Panc1 (cell line): ENCODE measurements around the gene NKAIN4. TPM values are rescaled to one million over a fixed set of nuclear protein-coding genes. Genes with fewer than 3 reads are reported as not detected.

Source experiments
- ATAC-seq: fragments of 200-7000 bp; cut with Tn5 transposase; 2 replicates; pipeline ENCODE4 v1.9.1; 2020; ENCODE audit warnings: mild to moderate bottlenecking, moderate library complexity
- BruUV-seq: library from RNA; stranded (reverse); fragments of 400-500 nt; replicated peaks from 2 replicates; lab custom pipeline; 2021; lab: Mats Ljungman, UMichigan
- CTCF ChIA-PET: fragments of 300-600 bp; sonication (Branson Sonifier 250); formaldehyde crosslinking; loops from one replicate; lab custom pipeline; 2022; ENCODE audit warnings: antibody characterized with exemption; lab: Charles Lee
- POLR2A ChIA-PET: fragments of 300-600 bp; sonication (Branson Sonifier 250); formaldehyde crosslinking; loops from one replicate; lab custom pipeline; 2022; ENCODE audit warnings: antibody characterized with exemption; lab: Charles Lee
- DNase-seq: peaks from one replicate; pipeline ENCODE4 v3.0.0-alpha.2; 2010; ENCODE audit warnings: low read depth, low spot score
- H3K27ac ChIP-seq: 2 replicates; pipeline ENCODE4 v1.5.1; 2011; ENCODE audit warnings: mild to moderate bottlenecking, low read length, inconsistent platforms
- H3K27me3 ChIP-seq: fragments of 200-500 bp; sonication (Bioruptor generic); 2 replicates; pipeline ENCODE4 v1.6.0; 2014; ENCODE audit warnings: low read length, inconsistent platforms; ENCODE audit not compliant: control insufficient read depth, insufficient read depth
- H3K36me3 ChIP-seq: fragments of 200-500 bp; sonication (Bioruptor generic); 2 replicates; pipeline ENCODE4 v1.5.1; 2014; ENCODE audit warnings: inconsistent platforms, mild to moderate bottlenecking, low read length, moderate library complexity; ENCODE audit not compliant: control insufficient read depth, insufficient read depth
- H3K4me1 ChIP-seq: 2 replicates; pipeline ENCODE4 v1.5.1; 2011; ENCODE audit warnings: inconsistent platforms, mild to moderate bottlenecking, low read length, moderate library complexity; ENCODE audit not compliant: control insufficient read depth, insufficient read depth
- H3K4me3 ChIP-seq, 2 experiments: 2 replicates each; pipeline ENCODE4 v1.5.1; 2011 to 2012; ENCODE audit warnings: low read depth in 2 of 2, low read length in 2 of 2, mild to moderate bottlenecking in 2 of 2, inconsistent platforms in 1 of 2, moderate library complexity in 1 of 2
- H3K9me3 ChIP-seq: fragments of 200-500 bp; sonication (Bioruptor generic); 2 replicates; pipeline ENCODE4 v1.5.1; 2014; ENCODE audit warnings: low read depth, mild to moderate bottlenecking, inconsistent platforms, low read length, moderate library complexity; ENCODE audit not compliant: control insufficient read depth, insufficient read depth
- POLR2AphosphoS5 ChIP-seq: IDR thresholded peaks from 2 replicates; pipeline ENCODE4 v1.6.1; 2012; ENCODE audit warnings: mild to moderate bottlenecking, low read depth, low read length, moderate library complexity
- SIN3A ChIP-seq: IDR thresholded peaks from 2 replicates; pipeline ENCODE4 v1.6.1; 2012; ENCODE audit warnings: low read depth, mild to moderate bottlenecking, low read length, moderate library complexity, borderline replicate concordance; ENCODE audit not compliant: insufficient read depth
- TCF7L2 ChIP-seq: IDR thresholded peaks from 2 replicates; pipeline ENCODE4 v1.6.1; 2011; ENCODE audit warnings: mild to moderate bottlenecking, low read depth, low read length, inconsistent platforms
- in situ Hi-C: cut with HindIII; loops from 2 replicates; pipeline ENCODE4 v1.10.0; 2016; ENCODE audit warnings: low sequenced_read_pairs, low pct_unique_long_range_greater_than_20kb
- intact Hi-C: fragments of 100-400 bp; cut with micrococcal nuclease; formaldehyde crosslinking; loops from one replicate; pipeline ENCODE4 v1.10.0; 2022; ENCODE audit not compliant: unreplicated experiment
- total RNA-seq: library from RNA; stranded (reverse); gene quantifications from one replicate; pipeline ENCODE4 v1.2.1, GENCODE V29; 2021; ENCODE audit not compliant: unreplicated experiment
- TF ChIP-seq, protein P1 (sequence below): fragments of 450-650 bp; IDR thresholded peaks from 2 replicates; pipeline ENCODE4 v1.5.1; 2017; ENCODE audit warnings: mild to moderate bottlenecking
- TF ChIP-seq, protein P2 (sequence below), 2 experiments: IDR thresholded peaks; 2 replicates each; pipeline ENCODE4 v1.6.1; 2011 to 2012; ENCODE audit warnings: low read depth in 2 of 2, control low read depth in 1 of 2, low read length in 1 of 2, mild to moderate bottlenecking in 1 of 2, moderate library complexity in 1 of 2; ENCODE audit not compliant: insufficient read depth in 1 of 2

The NKAIN4 gene
- total RNA-seq, 1 experiment from 2014 or later, result 5.5 TPM

DNA sequence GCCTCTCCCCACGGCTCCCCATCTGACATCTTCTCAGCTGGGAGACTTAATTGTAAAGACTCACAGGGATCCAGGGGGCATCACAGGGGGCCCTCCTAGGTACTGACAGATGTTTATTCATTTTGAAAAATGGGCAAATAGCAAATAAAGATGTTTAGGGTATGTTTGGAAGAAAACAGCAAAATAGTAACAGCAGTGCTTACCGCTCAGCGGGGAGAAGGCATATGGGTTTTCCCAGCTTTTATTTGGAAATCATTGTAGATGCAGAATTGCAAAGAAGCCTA, 21.3 kb downstream of the NKAIN4 start:
- in situ Hi-C loops, result no loop called here

DNA sequence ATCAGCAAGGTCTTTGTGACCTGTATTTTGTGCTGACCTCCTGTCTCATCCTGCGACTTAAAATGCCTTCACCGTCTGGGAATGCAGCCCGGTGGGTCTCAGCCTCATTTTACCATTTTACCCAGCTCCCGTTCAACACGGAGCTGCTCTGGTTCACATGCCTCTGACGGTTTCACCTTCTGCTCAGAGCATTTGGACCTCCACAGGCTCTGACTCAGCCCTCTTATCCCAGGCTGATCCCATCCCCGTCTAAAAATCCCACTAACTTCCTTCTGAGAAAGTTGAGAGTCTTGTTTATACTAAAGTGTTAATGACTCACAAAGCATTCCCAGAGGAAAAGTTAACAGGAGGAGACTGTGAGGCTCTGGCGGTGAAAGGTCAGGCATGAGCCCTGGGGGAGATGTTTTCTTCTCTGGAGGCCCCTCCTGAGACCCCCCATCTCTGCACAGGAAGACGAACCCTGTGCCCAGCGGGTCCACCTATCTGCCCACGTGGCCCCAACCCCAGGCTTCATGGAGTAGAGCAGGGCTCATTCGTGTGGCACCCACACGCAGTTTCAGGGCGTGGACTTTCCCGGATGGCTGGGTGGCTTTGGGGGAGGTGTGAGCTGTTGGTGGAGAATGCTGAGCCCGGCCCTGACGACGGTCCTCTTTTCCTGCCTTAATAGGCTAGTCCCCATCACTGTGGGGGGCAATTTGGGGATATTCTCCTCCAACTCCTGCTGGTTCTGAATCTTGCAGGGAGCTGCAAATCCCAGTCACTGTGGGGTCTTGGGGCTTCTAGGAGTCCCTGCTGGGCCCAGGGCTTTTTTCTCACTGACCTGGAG, 21.8 kb downstream of the NKAIN4 start:
- no peaks in the 10 kb centered on the region for H3K36me3 ChIP-seq
- BruUV-seq, result no TSS peak
- peak overlapping the region; percentile 81 for H3K27ac ChIP-seq
- in situ Hi-C loops, result no loop called here
- ChIA-PET POLR2A (interaction anchor here (0.6 kb wide), 2 partner anchors 279 to 299 kb away, joined by 4 to 6 read pairs; no protein-coding TSS in a partner anchor), CTCF (interaction anchor here (0.6 to 3.6 kb wide), 3 partner anchors 8 to 34 kb away, joined by 4 to 52 read pairs (median 5); no protein-coding TSS in a partner anchor)
- TF ChIP-seq, protein P1, sequence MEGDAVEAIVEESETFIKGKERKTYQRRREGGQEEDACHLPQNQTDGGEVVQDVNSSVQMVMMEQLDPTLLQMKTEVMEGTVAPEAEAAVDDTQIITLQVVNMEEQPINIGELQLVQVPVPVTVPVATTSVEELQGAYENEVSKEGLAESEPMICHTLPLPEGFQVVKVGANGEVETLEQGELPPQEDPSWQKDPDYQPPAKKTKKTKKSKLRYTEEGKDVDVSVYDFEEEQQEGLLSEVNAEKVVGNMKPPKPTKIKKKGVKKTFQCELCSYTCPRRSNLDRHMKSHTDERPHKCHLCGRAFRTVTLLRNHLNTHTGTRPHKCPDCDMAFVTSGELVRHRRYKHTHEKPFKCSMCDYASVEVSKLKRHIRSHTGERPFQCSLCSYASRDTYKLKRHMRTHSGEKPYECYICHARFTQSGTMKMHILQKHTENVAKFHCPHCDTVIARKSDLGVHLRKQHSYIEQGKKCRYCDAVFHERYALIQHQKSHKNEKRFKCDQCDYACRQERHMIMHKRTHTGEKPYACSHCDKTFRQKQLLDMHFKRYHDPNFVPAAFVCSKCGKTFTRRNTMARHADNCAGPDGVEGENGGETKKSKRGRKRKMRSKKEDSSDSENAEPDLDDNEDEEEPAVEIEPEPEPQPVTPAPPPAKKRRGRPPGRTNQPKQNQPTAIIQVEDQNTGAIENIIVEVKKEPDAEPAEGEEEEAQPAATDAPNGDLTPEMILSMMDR, result no peak
- TF ChIP-seq TCF7L2, result peak; percentile 44
- DNase-seq, result peak; percentile 54
- H3K9me3 ChIP-seq, result no peaks in the 10 kb centered on the region
- peak; percentile 69 for ATAC-seq
- no peak overlapping the region; a peak in 1 of 4 replicates for H3K4me3 ChIP-seq
- H3K4me1 ChIP-seq, result peaks cover 69% of the 10 kb centered on the region
- H3K27me3 ChIP-seq, result no peaks in the 10 kb centered on the region
- intact Hi-C loops, result no loop called here

More for the DNA sequence above, 21.3 kb downstream of the NKAIN4 start:
- no peaks in the 10 kb centered on the region for H3K36me3 ChIP-seq
- CTCF ChIA-PET, result interaction anchor here (0.6 to 3.6 kb wide), 4 partner anchors 9 to 149 kb away, joined by 4 to 52 read pairs (median 4); no protein-coding TSS in a partner anchor
- H3K27ac ChIP-seq, result peak overlapping the region; percentile 81
- DNase-seq (no peak), ATAC-seq (peak; percentile 3; the same call in 1 of the 2 replicates)
- intact Hi-C loops, result no loop called here
- TF ChIP-seq TCF7L2 (no peak), POLR2AphosphoS5 (no peak), SIN3A (no peak)
- TF ChIP-seq, protein P2, sequence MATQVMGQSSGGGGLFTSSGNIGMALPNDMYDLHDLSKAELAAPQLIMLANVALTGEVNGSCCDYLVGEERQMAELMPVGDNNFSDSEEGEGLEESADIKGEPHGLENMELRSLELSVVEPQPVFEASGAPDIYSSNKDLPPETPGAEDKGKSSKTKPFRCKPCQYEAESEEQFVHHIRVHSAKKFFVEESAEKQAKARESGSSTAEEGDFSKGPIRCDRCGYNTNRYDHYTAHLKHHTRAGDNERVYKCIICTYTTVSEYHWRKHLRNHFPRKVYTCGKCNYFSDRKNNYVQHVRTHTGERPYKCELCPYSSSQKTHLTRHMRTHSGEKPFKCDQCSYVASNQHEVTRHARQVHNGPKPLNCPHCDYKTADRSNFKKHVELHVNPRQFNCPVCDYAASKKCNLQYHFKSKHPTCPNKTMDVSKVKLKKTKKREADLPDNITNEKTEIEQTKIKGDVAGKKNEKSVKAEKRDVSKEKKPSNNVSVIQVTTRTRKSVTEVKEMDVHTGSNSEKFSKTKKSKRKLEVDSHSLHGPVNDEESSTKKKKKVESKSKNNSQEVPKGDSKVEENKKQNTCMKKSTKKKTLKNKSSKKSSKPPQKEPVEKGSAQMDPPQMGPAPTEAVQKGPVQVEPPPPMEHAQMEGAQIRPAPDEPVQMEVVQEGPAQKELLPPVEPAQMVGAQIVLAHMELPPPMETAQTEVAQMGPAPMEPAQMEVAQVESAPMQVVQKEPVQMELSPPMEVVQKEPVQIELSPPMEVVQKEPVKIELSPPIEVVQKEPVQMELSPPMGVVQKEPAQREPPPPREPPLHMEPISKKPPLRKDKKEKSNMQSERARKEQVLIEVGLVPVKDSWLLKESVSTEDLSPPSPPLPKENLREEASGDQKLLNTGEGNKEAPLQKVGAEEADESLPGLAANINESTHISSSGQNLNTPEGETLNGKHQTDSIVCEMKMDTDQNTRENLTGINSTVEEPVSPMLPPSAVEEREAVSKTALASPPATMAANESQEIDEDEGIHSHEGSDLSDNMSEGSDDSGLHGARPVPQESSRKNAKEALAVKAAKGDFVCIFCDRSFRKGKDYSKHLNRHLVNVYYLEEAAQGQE (IDR thresholded peaks at IDR 0.05; ENCODE audit: insufficient read depth in 1 of 2, low read depth in 2 of 2, low read length in 1 of 2), result no peak
- TF ChIP-seq, protein P1, result no peak
- H3K27me3 ChIP-seq, result no peaks in the 10 kb centered on the region
- H3K9me3 ChIP-seq, result no peaks in the 10 kb centered on the region
- no peak overlapping the region for H3K4me3 ChIP-seq
- POLR2A ChIA-PET, result interaction anchor here (0.6 kb wide), 2 partner anchors 279 to 298 kb away, joined by 4 to 6 read pairs; no protein-coding TSS in a partner anchor
- H3K4me1 ChIP-seq, result peaks cover 70% of the 10 kb centered on the region
- no TSS peak for BruUV-seq
